GM10847 (cell line): ENCODE data around the gene SCAMP3.

Experiments
- POLR2A ChIP-seq: IDR thresholded peaks from 2 replicates; pipeline ENCODE4 v1.6.1; 2011; ENCODE audit not compliant: insufficient read length; ENCODE audit errors: extremely low read depth

Gene SCAMP3

GRCh38 chr1:155209312-155209721 lies 52.8 kb downstream of the SCAMP3 start:
- TF ChIP-seq POLR2A = no peak

- peak; percentile 71 for TF ChIP-seq POLR2A
Observed at GRCh38 chr1:155208541-155209311, 53.4 kb downstream of the SCAMP3 start, which contains the start of gene MTX1. Gene MTX1, plus strand, starts transcription at chr1:155208695. Its CDS starts 110 bp downstream, at chr1:155208805.

GRCh38 chr1:155207806-155208540 lies 54.2 kb downstream of the SCAMP3 start, which contains the start of gene THBS3:
Gene THBS3, minus strand, starts transcription at chr1:155207897. Its CDS starts 21 bp downstream, at chr1:155207876.
- no peak for TF ChIP-seq POLR2A

- TF ChIP-seq POLR2A = no peak
Observed at GRCh38 chr1:155206891-155207805, 55.0 kb downstream of the SCAMP3 start.
